Measurements from ENCODE around the gene SEPTIN11.

Gene SEPTIN11

GRCh38 chr4:76987153-76987591 is 37.6 kb downstream of the SEPTIN11 start:
- TF ChIP-seq ZFP30 (CRISPR knock-in tag; IDR thresholded peaks at IDR 0.05) (no peak), OSR1 (CRISPR knock-in tag; IDR thresholded peaks at IDR 0.05) (no peak), ESRRG (CRISPR knock-in tag; IDR thresholded peaks at IDR 0.05) (no peak), SNAI2 (CRISPR knock-in tag; IDR thresholded peaks at IDR 0.05) (no peak), TCF4 (CRISPR knock-in tag; IDR thresholded peaks at IDR 0.05; ENCODE audit: borderline replicate concordance) (no peak), CSDC2 (CRISPR knock-in tag; IDR thresholded peaks at IDR 0.05) (0 out of 2 replicates have a peak, but pooled peaks have one; percentile 62), TOX (CRISPR knock-in tag; IDR thresholded peaks at IDR 0.05; ENCODE audit: borderline replicate concordance) (no peak), CSRNP3 (CRISPR knock-in tag; IDR thresholded peaks at IDR 0.05) (no peak), TSHZ2 (CRISPR knock-in tag; IDR thresholded peaks at IDR 0.05) (no peak), RARB (CRISPR knock-in tag; IDR thresholded peaks at IDR 0.05) (no peak), ISL1 (CRISPR knock-in tag; IDR thresholded peaks at IDR 0.05) (peak; percentile 63)
- ATAC-seq: peak; percentile 66

- ATAC-seq: peak; percentile 33
- TF ChIP-seq SNAI2 (CRISPR knock-in tag; IDR thresholded peaks at IDR 0.05) (no peak), ZNF8 (CRISPR knock-in tag; IDR thresholded peaks at IDR 0.05) (no peak), RARB (CRISPR knock-in tag; IDR thresholded peaks at IDR 0.05) (no peak), ZFP30 (CRISPR knock-in tag; IDR thresholded peaks at IDR 0.05) (no peak), TCF4 (CRISPR knock-in tag; IDR thresholded peaks at IDR 0.05; ENCODE audit: borderline replicate concordance) (no peak), GLIS3 (CRISPR knock-in tag; IDR thresholded peaks at IDR 0.05) (no peak), BACH2 (CRISPR knock-in tag; IDR thresholded peaks at IDR 0.05; ENCODE audit: borderline replicate concordance) (no peak), CREB5 (CRISPR knock-in tag; IDR thresholded peaks at IDR 0.05; ENCODE audit: low read depth) (no peak), ZNF70 (CRISPR knock-in tag; IDR thresholded peaks at IDR 0.05) (no peak)
These were observed 38.1 kb downstream of the SEPTIN11 start for GRCh38 chr4:76987685-76988084.

- TF ChIP-seq PATZ1 (CRISPR knock-in tag; IDR thresholded peaks at IDR 0.05; ENCODE audit: borderline replicate concordance) (no peak), CSRNP3 (CRISPR knock-in tag; IDR thresholded peaks at IDR 0.05) (no peak), ZFP30 (CRISPR knock-in tag; IDR thresholded peaks at IDR 0.05) (no peak), ZNF8 (CRISPR knock-in tag; IDR thresholded peaks at IDR 0.05) (no peak), TOX (CRISPR knock-in tag; IDR thresholded peaks at IDR 0.05; ENCODE audit: borderline replicate concordance) (no peak), SNAI2 (CRISPR knock-in tag; IDR thresholded peaks at IDR 0.05) (no peak), TSHZ2 (CRISPR knock-in tag; IDR thresholded peaks at IDR 0.05) (no peak), PPARA (CRISPR knock-in tag; IDR thresholded peaks at IDR 0.05; ENCODE audit: borderline replicate concordance) (no peak)
- no peak for ATAC-seq
These were observed 40.0 kb downstream of the SEPTIN11 start for GRCh38 chr4:76989391-76990061.
